Stimulated activated effector memory CD8-positive, alpha-beta T cell treated with anti-CD3 and anti-CD28 coated beads, Interleukin-12 subunit alpha, Interleukin-12 subunit beta, amount 100 ng/mL, for 72 hours (primary cell): ENCODE data around the gene CPNE5.

Experiments
- ATAC-seq: fragments of 150-1000 bp; cut with Tn5 transposase; 2 replicates; pipeline ENCODE4 v1.10.0; 2021
- DNase-seq, 2 donors: peaks; one replicate each; pipeline ENCODE4 v3.0.0; 2021 to 2022; ENCODE audit warnings: low spot score in 2 of 2
- H3K27ac Mint-ChIP-seq: one replicate; pipeline ENCODE4 v1.8.0; 2022; ENCODE audit warnings: mild to moderate bottlenecking, mixed read lengths
- H3K36me3 Mint-ChIP-seq: one replicate; pipeline ENCODE4 v1.8.0; 2022; ENCODE audit warnings: mild to moderate bottlenecking, mixed read lengths
- H3K4me1 Mint-ChIP-seq: one replicate; pipeline ENCODE4 v1.8.0; 2022; ENCODE audit warnings: mixed read lengths
- H3K4me3 Mint-ChIP-seq: one replicate; pipeline ENCODE4 v1.8.0; 2022; ENCODE audit warnings: mild to moderate bottlenecking, mixed read lengths
- H3K9me3 Mint-ChIP-seq: one replicate; pipeline ENCODE4 v1.8.0; 2022; ENCODE audit warnings: mixed read lengths

Gene CPNE5

DNA sequence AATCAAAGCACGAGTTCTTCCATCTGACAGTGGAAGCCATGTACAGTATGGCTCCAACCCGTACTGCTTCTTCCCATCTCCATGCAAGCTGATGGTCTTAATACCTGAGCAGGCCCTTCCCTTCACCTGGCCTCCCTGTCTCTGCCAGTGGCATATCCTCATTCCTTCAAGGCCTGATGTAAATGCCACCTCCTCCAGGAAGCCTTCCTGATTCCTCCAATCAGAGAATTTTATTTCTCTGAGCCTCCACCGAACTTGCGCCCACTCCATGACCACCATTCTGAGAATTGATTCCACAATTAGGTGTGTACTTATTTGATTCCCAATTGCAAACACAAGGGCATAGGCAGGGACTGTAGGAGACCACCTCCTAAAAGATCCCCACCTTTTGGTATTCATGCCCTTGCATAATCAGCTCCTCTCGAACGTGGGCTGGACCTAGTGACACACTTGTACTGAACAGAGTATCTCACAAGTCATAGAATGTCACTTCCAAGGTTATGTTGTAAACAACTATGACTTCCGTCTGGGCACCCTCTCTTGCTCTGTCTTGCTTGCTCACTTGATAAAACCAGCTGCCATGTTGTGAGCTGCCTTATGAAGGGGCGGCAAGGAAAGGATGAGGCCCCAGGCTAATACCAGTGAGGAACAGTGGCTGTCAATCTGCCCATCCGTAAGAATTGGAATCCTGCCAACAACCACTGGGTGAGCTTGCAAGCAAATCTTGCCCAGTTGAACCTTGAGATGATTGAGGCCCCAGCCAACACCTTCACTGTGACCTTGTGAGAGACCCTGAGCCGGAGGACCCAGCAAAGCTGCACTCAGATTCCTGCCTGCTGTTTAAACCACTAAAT, 38.8 kb downstream of the CPNE5 start:
- H3K9me3 Mint-ChIP-seq, result no peaks in the 10 kb centered on the region
- no peaks in the 10 kb centered on the region for H3K4me1 Mint-ChIP-seq
- ATAC-seq (no peak), DNase-seq (no peak)
- H3K4me3 Mint-ChIP-seq, result no peak overlapping the region
- no peak overlapping the region for H3K27ac Mint-ChIP-seq
- no peaks in the 10 kb centered on the region for H3K36me3 Mint-ChIP-seq

DNA sequence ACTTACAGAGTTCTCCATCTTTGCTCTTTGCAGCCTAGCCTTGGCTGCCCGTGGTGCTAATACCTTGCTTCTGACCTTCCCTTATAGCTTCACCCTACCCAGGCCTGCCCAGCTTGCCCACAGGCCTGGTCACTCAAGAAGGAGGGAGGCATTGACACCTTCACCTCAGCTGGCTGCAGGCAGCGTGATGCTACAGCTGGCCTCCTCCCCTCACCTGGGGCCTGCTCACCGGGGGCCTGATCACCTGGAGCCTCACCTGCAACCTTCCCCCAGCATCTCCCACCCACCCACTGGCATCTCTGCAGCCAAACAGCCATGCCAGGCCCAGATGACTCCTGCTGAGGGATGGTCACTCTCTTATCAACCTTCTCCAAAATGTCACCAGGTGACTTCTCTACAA, 40.4 kb downstream of the CPNE5 start:
- no peaks in the 10 kb centered on the region for H3K36me3 Mint-ChIP-seq
- H3K9me3 Mint-ChIP-seq, result no peaks in the 10 kb centered on the region
- no peak for ATAC-seq
- no peaks in the 10 kb centered on the region for H3K4me1 Mint-ChIP-seq
- H3K4me3 Mint-ChIP-seq, result no peak overlapping the region
- no peak for DNase-seq
- H3K27ac Mint-ChIP-seq, result peak overlapping the region; percentile 58

DNA sequence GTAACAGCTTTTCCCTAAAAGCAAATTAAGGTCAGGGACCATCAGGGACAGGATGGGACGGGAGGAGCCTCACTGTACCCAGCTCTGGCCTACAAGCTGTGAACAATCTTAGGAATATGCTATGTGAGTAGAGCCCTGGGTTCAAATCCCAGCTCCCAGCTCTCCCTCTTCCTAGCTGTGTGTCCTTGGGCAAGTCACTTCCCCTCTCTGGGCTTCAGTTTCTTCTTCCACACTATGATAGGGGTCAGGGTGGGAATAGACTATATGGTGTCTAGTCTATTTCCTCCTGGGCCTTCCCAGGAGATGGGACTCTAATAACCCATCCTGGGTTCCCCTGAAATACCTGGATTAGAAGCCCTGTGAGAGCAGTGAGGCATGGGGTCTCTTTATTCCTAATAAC, 41.6 kb downstream of the CPNE5 start:
- no peaks in the 10 kb centered on the region for H3K9me3 Mint-ChIP-seq
- no peaks in the 10 kb centered on the region for H3K4me1 Mint-ChIP-seq
- DNase-seq (no peak), ATAC-seq (no peak)
- H3K36me3 Mint-ChIP-seq, result no peaks in the 10 kb centered on the region
- no peak overlapping the region for H3K27ac Mint-ChIP-seq
- H3K4me3 Mint-ChIP-seq, result no peak overlapping the region

DNA sequence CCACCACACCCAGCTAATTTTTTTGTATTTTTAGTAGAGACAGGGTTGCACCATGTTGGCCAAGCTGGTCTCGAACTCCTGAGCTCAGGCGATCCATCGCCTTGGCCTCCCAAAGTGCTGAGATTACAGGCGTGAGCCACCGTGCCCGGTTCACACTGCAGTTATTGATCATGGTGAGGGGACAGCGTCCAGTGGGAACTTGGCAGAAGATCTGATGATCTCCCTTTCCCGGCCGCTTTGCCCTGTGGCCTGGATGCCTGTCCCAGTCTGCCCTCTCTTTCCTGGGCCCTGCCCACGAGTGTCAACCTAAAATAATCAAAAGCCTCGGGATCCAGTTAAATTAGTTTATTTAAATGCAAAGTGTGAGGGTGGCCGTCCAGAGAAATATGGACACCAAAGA, 42.2 kb downstream of the CPNE5 start:
- H3K4me1 Mint-ChIP-seq, result no peaks in the 10 kb centered on the region
- no peak overlapping the region for H3K27ac Mint-ChIP-seq
- no peak for DNase-seq
- no peaks in the 10 kb centered on the region for H3K36me3 Mint-ChIP-seq
- no peak overlapping the region for H3K4me3 Mint-ChIP-seq
- ATAC-seq, result no peak
- no peaks in the 10 kb centered on the region for H3K9me3 Mint-ChIP-seq

DNA sequence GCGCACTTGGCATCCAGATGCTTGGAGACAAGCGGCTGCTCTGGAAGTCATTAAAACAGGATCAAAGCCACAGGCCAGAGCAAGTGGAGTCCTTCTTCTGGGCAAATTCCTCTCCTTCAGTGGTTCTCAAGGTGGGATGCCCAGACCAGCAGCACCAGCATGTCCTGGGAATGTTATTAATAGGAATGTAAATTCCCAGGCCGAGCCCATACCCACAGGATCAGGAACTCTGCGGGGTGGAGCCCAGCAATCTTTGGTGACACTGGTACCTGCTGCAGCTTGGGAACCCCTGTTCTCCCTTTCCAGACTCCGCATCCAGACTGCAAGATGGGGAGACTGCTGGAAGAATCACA, 44.6 kb downstream of the CPNE5 start:
- Mint-ChIP-seq H3K4me1 (no peaks in the 10 kb centered on the region), H3K27ac (no peak overlapping the region), H3K9me3 (no peaks in the 10 kb centered on the region), H3K4me3 (no peak overlapping the region), H3K36me3 (no peaks in the 10 kb centered on the region)
- no peak for ATAC-seq
- no peak for DNase-seq

DNA sequence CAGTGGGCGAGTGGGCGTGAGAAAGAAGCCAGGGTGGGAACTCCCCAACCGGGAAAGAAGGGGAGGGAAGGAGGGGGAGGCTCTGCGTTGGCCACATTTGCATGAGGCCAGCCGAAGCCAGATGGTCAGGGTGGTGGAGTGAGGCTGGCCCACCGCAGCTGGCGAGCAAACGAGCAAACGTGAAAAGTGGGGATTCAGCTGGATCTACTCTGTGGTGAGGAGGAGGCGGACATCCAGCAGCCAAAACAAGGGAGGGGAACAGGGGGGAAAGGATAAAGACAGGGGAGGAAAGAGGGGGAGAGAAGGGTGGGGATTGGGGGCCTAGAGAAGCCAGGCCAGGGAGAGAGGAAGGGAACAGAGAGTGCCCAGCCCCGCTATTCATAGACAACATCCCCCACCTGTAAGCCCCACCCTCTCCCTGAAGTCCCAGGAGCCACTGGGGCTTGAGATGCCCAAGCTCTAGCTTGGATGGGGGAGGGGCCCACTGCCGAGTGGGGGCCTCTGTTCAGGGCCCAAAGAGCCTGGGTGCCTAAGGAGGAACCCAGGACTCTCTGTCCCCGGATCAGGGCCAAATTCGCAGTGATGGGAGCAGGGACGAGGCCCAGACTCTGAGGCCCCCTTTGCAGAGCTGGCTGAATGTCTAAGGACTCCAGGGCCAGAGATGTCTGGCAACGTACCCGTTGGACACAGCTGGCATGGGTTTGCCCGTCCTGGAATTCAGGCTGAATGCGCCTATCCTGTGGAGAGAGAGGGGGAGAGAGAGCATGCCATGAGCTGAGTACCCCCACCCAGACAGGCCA, 45.1 kb downstream of the CPNE5 start:
- Mint-ChIP-seq H3K4me1 (no peaks in the 10 kb centered on the region), H3K4me3 (no peak overlapping the region), H3K9me3 (no peaks in the 10 kb centered on the region), H3K36me3 (no peaks in the 10 kb centered on the region), H3K27ac (peak overlapping the region; percentile 26)
- no peak for ATAC-seq
- DNase-seq, result no peak

DNA sequence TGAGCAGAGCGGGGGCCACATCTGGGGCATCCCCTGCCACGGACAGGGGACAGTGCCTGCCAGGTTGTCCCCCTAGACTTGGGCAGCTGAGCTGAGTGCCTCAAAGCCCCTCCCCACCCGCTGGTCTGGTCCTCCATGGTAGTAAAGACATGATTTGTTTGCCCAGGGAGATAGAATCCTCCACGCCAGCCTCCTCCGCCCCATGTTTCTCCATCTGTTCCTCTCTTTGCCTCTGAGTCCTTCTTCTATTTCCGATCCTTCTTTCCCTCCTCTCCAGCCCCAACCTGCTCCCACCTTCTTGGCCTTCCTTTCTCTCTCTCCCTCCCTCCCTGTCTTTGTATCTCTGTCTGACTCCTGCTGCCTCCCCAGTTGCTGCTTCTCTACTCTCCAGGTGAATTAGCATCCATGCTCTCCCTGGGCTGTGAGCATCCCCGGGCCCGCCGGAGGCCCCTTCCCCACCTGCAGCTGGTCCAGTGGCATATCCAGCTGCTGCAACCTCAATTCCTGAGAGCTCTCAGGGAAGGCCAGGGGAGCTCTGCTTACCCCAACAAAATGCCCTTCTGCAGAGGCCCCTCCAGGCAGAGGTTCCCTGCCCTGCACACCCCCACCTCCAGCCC, 45.8 kb downstream of the CPNE5 start:
- no peaks in the 10 kb centered on the region for H3K4me1 Mint-ChIP-seq
- no peak for DNase-seq
- no peaks in the 10 kb centered on the region for H3K36me3 Mint-ChIP-seq
- peak overlapping the region; percentile 26 for H3K27ac Mint-ChIP-seq
- no peaks in the 10 kb centered on the region for H3K9me3 Mint-ChIP-seq
- no peak overlapping the region for H3K4me3 Mint-ChIP-seq
- no peak for ATAC-seq

DNA sequence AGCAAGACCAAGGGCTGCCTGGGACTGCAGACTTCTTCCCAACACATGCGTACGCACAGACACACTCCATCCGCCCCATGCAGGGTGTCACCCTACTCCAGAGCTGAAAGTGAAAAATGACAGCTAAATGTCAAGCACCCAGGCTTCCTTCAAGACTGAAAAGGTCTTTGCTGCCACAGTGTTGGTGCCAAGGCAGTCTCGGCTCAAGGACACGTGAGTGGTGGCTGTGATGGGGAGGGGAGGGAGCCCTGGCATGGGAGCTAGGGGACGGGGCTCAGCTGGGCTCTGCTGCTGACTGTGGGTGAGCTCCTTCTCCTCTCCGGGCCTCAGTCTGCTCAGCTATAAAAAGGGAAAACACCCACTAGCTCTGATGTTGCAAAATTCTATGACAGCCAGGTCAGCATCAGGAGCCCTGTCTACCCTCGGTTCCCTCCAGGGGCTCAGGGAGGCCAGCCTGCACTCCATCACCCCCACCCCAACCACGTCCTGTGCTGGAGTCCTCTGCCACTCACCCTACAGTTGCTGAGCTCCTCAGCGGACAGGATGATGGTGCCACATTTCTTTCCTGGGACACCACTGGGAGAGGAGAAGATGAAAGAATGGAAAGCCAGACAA, 47.6 kb downstream of the CPNE5 start:
- no peak for DNase-seq
- Mint-ChIP-seq H3K9me3 (no peaks in the 10 kb centered on the region), H3K4me1 (no peaks in the 10 kb centered on the region), H3K4me3 (no peak overlapping the region), H3K27ac (no peak overlapping the region), H3K36me3 (no peaks in the 10 kb centered on the region)
- no peak for ATAC-seq

DNA sequence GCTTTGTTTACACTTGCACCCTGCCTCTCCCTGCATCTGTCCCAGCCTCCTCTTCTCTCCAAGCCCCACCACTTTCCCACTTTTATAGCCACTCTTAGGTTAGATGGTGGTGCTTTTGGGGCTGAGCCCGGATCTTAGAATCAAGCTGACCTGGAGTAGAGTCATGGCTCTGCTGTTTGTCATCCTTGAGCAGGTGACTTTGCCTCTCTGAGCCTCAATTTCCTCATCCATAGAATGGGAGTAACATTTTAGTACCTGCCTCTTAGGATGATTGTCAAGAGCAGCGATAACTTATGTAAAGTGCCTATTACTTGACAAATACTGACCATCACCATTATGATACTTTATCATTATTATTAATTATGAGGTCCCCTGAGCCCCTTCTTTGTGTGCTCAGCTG, 48.2 kb downstream of the CPNE5 start:
- Mint-ChIP-seq H3K36me3 (no peaks in the 10 kb centered on the region), H3K27ac (no peak overlapping the region), H3K9me3 (no peaks in the 10 kb centered on the region), H3K4me3 (no peak overlapping the region), H3K4me1 (no peaks in the 10 kb centered on the region)
- no peak for ATAC-seq
- no peak for DNase-seq

DNA sequence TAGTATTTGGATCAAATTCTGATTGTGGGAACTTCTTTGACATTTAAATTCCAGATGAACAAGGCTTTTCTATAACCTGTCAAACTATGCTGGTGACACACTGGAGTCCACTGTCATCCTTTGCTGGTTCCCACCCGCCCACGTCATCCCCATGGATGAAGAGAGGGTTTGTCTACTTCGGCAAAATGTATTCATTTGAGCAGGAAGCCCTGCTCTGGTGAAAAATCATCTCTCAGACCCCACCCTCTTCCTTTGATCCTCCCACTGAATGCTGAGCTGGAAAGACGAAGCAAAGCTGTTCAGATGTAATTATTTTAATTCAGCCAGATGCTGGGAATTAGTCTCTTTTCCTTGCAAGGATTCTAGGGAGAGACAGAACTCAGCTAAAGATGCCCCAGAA, 50.5 kb downstream of the CPNE5 start:
- H3K4me3 Mint-ChIP-seq, result no peak overlapping the region

DNA sequence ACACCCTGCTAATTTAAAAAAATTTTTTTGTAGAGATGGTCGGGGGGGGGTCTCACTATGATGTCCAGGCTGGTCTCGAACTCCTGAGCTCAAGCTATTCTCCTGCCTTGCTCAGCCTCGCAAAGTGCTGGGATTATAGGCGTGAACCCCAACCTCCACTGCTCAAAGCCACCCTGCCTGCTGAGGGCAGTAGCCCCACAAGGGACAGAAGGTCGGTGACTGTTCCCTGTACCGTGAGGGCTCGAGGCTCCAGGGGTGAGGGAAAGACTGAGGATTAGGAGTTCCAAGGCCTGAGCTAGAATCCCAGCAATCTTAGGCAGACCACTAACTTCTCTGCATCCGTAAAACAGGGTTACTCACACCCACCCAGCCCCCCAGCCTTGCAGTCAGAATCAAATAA, 51.1 kb downstream of the CPNE5 start:
- Mint-ChIP-seq H3K4me1 (no peaks in the 10 kb centered on the region), H3K36me3 (no peaks in the 10 kb centered on the region), H3K4me3 (no peak overlapping the region), H3K9me3 (no peaks in the 10 kb centered on the region), H3K27ac (no peak overlapping the region)
- ATAC-seq, result no peak
- DNase-seq, result no peak

More for the DNA sequence above, 50.5 kb downstream of the CPNE5 start:
- Mint-ChIP-seq H3K9me3 (no peaks in the 10 kb centered on the region), H3K4me1 (no peaks in the 10 kb centered on the region), H3K36me3 (no peaks in the 10 kb centered on the region), H3K27ac (no peak overlapping the region)
- ATAC-seq, result no peak
- DNase-seq, result no peak

DNA sequence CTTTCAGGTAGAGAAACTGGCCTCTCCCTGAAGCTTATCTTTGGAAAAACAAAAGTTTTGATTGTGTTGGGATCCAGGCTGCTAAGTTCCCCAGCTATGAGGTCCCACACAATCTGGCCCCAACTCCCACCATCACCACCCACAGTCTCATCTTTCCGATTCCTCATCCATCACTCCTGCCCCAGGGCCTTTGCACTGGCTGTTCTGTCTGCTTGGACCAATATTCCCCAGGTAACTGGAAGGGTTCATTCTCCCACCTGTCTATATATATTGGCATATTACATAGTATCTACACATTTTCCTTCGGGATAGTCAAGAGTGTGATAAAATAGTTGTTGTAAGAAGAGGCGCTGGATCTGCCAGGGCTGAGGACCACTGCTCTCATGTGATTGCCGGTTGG, 52.0 kb downstream of the CPNE5 start:
- no peak for ATAC-seq
- H3K4me3 Mint-ChIP-seq, result no peak overlapping the region
- H3K9me3 Mint-ChIP-seq, result no peaks in the 10 kb centered on the region

DNA sequence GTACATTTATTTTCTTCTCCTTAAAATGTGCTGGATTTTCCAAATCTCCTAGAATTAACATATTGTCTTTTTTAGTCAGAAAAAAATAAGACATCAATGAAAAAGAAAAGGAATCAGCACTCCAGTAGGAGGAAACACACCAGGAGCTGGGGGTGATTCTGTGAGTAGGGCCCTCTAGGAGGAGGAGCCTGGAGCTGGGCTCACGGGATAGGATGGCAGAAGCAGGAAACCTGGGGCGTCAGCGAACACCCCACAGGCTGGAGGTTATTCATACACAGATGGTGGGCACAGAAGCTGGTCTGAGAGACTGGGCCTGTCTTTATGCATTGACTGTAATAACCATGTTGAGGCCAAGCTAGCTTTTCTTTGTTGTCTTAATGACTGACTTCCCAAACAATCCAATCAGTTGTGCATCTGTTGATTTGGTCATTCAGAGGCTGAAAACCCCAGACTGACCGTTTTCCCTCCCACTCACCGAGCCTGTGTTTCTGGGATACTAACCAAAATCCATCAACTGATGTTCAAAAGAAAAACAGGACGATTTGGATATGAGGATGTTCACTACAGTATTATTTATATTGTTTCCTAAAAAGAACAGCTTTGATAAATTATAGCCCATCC, 53.1 kb downstream of the CPNE5 start:
- H3K36me3 Mint-ChIP-seq, result no peaks in the 10 kb centered on the region
- H3K9me3 Mint-ChIP-seq, result no peaks in the 10 kb centered on the region
- H3K27ac Mint-ChIP-seq, result no peak overlapping the region
- no peak for ATAC-seq
- no peak overlapping the region for H3K4me3 Mint-ChIP-seq
- peaks cover 6% of the 10 kb centered on the region for H3K4me1 Mint-ChIP-seq
- DNase-seq, result no peak

More for the DNA sequence above, 52.0 kb downstream of the CPNE5 start:
- peaks cover 6% of the 10 kb centered on the region for H3K4me1 Mint-ChIP-seq
- H3K36me3 Mint-ChIP-seq, result no peaks in the 10 kb centered on the region
- H3K27ac Mint-ChIP-seq, result no peak overlapping the region
- no peak for DNase-seq

DNA sequence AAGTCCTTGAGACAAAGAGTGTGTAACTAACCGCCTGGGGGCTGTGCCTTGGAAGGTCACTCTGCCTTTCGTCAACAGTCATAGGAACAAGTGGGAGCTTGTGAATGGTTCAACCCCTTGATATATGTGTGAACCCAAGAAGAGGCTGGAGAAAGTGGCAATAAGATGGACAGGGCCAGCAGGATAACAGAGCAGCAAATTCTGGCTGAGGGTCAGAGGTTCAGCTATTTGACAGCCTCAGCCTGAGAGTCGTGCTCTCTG, 54.9 kb downstream of the CPNE5 start:
- no peak for DNase-seq
- no peak for ATAC-seq
- Mint-ChIP-seq H3K4me1 (peaks cover 6% of the 10 kb centered on the region), H3K27ac (no peak overlapping the region), H3K4me3 (no peak overlapping the region), H3K36me3 (no peaks in the 10 kb centered on the region), H3K9me3 (no peaks in the 10 kb centered on the region)

DNA sequence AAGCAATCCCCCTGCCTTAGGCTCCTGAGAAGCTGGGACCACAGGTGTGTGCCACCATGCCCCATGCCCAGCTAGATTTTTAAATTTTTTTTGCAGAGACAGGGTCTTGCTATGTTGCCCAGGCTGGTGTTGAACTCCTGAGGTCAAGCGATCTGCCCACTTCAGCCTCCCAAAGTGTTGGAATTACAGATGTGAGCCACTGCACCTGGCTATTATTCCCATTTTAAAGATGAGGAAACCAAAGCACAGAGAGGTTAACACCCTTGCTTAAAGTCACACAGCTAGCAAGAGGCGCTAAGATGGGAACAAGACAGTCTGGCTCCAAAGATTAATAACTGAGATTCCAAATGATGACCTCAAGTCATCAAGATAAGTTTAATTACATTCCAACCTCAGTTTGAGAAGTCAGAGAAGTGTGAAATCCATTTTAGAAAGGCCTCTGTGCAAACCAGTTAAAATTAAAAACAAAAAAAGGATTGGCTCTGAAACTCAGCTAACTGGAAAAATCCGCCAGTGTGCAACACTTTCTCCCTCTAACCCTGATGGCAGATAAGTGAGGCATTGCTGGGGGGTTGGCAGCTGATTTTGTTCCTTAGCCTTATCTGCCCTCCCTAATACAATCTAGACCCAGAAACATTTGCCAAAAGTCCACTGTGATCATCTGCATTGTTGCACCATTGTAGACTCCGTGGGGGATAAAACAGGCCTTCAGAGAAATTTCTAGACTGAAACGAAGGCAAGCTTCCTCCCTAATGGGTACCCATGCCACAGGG, 55.5 kb downstream of the CPNE5 start:
- Mint-ChIP-seq H3K4me3 (no peak overlapping the region), H3K27ac (no peak overlapping the region), H3K9me3 (no peaks in the 10 kb centered on the region), H3K4me1 (peaks cover 6% of the 10 kb centered on the region), H3K36me3 (no peaks in the 10 kb centered on the region)
- ATAC-seq (no peak), DNase-seq (no peak)
